GM21390 (cell line): Measurements from ENCODE around the gene ADI1.
"Not testable (repeated sequence)": the region's sequence is repeated elsewhere in the genome, so short reads cannot be mapped to it uniquely, and the experiment has no call there.

Experiments used
- ATAC-seq: cut with Tn5 transposase; IDR thresholded peaks from one replicate; pipeline ENCODE4 v1.9.1; 2021; ENCODE audit not compliant: unreplicated experiment

Gene ADI1

DNA sequence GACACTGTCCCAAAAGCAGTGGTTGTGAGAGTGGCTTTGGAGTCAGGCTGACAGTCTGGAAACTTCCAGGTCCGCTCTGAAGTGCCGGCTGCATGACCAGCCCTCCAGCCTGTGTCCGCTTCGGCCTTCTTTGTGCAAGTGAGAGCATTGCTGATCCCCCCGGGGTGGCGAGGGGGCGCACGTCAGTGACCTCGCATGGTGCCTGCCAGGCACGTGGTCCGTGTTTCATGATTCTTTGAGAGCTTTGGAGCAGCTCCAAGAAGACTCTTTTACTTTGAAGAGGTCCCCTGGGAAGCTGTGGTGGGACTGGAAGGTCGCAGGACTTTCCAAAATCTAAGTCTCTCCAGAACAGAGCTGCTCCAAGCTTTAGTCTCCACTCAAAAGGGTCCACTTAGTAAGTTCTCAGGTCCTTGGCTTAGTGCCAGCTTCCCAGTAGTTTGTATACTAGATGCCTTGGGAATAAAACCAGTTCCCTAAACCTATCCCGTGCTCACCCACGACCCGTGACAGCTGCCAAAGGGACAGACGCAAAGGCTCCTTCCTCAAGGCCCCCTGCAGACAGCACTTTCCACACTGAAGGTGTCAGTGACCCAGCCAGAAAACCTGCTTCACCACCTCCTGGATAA is 68.8 kb downstream of the ADI1 start:
- no peak for ATAC-seq

DNA sequence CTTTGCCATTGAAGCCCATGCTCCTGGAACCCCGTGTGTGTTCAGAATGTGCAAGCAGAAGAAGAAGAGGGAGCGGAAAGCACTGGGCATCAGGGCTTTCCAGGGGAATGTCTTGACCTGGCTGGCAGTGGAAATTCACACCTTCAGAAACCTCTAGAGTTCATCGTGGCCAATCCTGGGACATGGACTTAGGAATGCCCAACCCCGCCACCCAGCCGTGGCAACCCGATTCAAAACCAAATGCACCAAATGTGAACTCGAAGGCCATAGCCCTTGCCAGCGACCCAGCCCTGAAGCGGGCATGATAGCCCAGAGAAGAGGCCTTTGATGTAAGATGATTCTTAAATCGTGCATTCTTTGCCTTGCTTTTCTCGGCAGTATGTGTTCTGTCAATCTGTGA is 69.4 kb downstream of the ADI1 start:
- no peak for ATAC-seq

DNA sequence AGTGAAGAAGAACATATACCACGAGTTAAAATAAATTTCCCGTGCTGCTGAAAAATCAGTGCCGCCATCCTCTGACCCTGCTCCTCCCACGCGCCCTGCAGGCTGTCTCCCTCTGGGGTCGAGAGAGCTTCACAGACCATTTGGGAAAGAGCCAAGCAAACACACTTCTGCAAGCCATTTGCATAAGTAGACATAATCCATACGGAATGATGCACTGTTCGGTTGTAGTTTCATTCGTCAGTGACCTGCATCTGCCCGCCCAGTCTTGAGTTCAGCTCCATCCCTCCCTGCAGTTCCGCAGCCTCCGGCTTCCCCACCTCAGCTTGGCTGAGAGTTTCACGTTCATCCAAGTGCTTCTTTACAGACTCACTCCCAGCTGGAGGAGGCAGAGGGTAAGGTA is 70.2 kb downstream of the ADI1 start:
- no peak for ATAC-seq

DNA sequence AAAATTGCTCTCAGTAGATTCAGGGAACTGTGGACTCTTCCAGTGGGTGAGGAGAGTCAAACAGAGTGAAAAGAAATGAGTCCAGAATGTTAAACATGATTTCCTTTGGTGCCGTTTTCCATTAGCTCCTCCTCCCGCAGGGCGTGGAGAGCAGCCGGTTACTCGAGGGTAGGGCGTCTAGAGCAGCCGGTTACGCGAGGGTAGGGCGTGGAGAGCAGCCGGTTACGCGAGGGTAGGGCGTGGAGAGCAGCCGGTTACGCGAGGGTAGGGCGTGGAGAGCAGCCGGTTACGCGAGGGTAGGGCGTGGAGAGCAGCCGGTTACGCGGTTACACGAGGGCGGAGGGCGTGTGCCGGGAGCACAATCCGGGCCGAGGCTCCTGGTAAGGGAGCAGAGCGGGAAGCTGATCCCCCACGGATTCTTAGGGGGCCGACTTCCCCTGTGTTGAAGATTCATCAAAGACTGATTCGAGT is 70.9 kb downstream of the ADI1 start:
- not testable (repeated sequence) for ATAC-seq

DNA sequence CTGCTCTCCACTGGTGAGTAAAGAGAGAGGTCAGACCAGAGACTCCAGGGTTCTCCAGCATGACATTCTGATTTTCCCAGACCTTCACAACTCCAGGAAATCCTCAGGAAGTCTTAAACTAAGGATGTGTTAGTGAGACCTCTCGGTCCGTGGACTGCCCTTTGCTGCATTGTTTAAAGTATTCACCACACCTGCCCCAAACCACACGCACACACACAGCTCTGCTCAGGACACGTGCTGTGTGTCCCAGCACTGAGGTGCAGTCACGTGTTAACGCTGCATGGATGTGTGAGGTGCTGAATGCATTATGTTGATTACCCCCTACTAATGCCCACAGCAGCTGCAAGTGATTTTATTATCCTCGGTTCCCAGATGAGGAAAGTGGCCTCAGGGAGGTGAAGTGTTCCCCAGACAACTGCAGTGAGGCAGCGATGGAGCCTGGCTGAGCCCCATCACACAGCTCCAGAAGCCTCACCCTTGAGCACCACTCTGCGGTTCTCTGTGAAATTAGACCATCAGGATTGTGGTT is 71.5 kb downstream of the ADI1 start:
- ATAC-seq = no peak
